Activated naive CD4-positive, alpha-beta T cell (primary cell): ENCODE data around the gene CCDC148.
"Not testable (repeated sequence)": the region's sequence is repeated elsewhere in the genome, so short reads cannot be mapped to it uniquely, and the experiment has no call there.

Experiments used
- DNase-seq, 4 experiments: peaks; one replicate each; lab custom pipeline; 2025; lab: John Stamatoyannopoulos, UW

Gene CCDC148

GRCh38 chr2:158351466-158351816 is 105.1 kb downstream of the CCDC148 start:
- DNase-seq, result not testable (repeated sequence)

- not testable (repeated sequence) for DNase-seq
Measured at GRCh38 chr2:158350751-158351465, 105.6 kb downstream of the CCDC148 start.

GRCh38 chr2:158346032-158346431 is 110.5 kb downstream of the CCDC148 start:
- no peak for DNase-seq

GRCh38 chr2:158339513-158339912 is 117.0 kb downstream of the CCDC148 start:
- no peak for DNase-seq

- no peak for DNase-seq
Measured at GRCh38 chr2:158337018-158337417, 119.5 kb downstream of the CCDC148 start.

DNA sequence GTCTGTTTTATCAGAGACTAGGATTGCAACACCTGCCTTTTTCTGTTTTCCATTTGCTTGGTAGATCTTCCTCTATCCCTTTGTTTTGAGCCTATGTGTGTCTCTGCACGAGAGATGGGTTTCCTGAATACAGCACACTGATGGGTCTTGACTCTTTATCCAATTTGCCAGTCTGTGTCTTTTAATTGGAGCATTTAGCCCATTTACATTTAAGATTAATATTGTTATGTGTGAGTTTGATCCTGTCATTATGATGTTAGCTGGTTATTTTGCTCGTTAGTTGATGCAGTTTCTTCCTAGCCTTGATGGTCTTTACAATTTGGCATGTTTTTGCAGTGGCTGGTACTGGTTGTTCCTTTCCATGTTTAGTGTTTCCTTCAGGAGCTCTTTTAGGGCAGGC is 124.8 kb downstream of the CCDC148 start:
- DNase-seq, result not testable (repeated sequence)

DNA sequence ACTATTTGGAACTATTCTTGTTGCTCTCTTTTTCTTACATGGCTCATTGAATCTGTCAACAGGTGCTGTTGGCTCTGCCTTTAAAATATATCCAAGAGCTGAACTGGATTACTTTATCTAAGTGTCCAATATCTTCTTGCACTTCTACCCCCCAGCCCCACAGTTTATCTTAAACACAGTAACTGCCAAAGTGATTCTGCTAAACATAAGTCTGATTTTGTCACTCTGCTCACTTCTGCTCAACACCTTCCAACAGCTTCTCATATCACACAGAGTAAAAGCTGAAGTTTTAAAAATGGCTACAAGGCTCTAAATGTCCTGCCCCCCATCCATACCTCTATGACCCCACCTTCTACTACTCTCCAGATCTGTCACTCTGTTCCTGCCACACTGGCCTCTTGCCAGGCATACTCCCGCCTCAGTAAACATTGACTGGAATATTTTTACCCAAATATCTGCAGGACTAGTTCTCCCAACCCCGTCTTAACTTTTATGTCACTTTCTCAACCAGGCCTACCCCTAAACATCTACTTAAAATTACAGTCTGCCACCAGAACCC is 130.7 kb downstream of the CCDC148 start:
- no peak for DNase-seq

DNA sequence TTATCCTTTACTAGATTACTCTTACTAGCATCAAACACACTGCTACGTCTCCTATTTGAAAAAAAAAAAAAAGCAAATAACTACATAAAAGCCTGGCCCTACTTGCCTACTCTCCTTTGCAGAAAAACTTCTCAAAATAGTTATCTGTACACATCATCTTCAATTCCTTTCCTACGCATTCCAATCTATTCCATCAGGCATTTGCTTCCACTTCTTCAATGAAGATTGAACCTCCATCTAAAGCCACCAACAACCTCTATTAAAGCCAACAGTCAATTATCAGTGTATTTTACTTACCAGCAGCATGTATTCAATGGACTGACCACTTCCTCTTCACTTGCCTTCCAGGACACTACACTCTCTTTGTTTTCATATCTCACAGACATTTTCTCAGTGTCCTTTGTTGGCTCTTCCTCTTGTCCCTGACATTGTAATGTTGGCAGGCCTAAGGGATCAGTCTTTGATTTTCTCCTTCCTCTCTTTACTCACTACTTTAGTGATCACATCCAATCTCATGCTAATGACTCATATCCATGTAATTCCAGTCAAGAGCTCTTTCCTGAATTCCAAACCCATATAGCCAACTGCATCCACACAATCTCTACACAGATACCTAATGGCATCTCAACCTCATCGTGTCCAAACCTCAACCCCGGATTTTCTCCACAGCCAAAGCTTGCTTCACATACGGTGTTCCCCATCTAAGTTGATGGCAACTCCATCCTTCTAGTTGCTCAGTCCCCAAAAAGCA is 131.3 kb downstream of the CCDC148 start:
- DNase-seq, result no peak

- DNase-seq, result no peak
Measured at GRCh38 chr2:158323381-158323780, 133.2 kb downstream of the CCDC148 start.

DNA sequence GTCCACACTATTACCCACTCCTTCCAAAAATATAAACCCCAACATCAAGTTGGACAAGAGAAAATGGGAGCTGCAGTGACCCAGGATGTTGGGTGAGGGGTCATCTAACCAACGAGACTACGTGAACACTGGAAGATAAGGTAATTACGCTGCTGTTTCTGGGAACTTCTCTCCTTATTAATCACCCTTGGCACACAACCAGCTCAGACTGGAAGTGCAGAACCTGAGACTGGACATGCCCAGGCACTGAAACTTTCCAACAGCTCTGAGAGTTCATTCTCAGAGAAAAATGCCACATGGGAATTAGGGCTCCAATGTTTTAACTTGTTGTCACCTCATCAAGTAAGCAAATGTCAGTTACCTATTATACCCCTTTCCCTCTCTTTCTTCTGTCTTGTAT is 135.3 kb downstream of the CCDC148 start:
- no peak for DNase-seq

GRCh38 chr2:158319269-158319668 is 137.3 kb downstream of the CCDC148 start:
- DNase-seq, result no peak

- DNase-seq, result no peak
Measured at GRCh38 chr2:158317642-158318041, 138.9 kb downstream of the CCDC148 start.

GRCh38 chr2:158315803-158316414 is 140.6 kb downstream of the CCDC148 start:
- DNase-seq, result no peak

DNA sequence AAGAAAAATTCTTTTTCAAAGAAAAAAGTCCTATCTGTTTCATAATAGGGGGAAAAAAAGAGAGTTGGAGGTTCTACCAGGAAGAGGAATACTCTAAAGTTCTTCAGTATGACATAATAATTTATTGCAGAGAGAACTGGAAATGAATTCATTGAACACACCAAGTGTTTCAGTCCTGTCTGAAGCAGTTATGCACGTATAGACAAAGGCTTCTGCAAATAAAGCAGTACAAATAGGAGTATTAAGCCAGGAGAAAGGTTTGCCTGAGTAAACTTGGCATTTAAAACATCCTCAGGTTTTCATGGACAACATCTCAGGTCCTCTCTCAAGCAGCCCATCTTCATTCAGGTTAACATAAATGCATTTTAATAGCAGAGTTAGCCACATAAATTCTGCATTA is 141.6 kb downstream of the CCDC148 start:
- no peak for DNase-seq

DNA sequence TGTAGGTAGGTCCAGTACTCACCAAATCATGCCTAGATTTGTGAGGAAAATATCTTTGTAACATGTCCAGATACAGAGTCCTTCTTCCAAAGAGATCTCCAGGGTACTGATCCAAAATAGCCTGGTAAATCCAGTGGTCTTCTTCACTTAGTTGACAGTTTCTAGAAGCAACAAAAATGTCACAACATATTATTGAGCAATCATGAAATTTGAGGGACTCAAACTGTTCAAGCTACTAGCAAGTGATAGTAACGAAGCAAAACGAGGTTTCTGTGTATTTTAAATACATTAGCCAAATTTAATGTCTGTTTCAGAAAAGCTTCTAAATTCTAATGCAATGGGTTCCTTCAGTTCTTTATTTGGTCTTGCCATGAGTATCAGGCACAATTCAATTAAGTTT is 142.8 kb downstream of the CCDC148 start:
- DNase-seq, result no peak

- no peak for DNase-seq
Measured at GRCh38 chr2:158312981-158313380, 143.6 kb downstream of the CCDC148 start.

GRCh38 chr2:158310407-158310806 is 146.1 kb downstream of the CCDC148 start:
- not testable (repeated sequence) for DNase-seq

GRCh38 chr2:158305501-158305900 is 151.1 kb downstream of the CCDC148 start:
- no peak for DNase-seq

- no peak for DNase-seq
Measured at GRCh38 chr2:158300394-158300793, 156.2 kb downstream of the CCDC148 start.

DNA sequence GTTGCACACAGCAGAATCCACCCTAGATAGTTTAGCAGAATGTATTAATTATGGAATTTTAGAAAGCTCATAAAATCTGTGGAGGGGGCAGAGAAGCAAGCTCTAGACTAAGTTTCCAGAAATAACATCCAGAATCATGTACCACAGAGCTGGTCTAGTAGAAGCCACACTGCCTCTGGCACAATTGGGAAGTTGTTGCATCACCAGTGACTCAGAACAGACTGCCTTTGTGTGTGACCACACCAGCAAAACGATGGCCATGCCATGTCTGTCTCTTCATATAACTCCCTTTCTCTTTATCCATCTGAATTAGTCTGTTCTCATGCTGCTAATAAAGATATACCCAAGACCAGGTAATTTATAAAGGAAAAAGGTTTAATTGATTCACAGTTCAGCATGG is 158.9 kb downstream of the CCDC148 start:
- no peak for DNase-seq

DNA sequence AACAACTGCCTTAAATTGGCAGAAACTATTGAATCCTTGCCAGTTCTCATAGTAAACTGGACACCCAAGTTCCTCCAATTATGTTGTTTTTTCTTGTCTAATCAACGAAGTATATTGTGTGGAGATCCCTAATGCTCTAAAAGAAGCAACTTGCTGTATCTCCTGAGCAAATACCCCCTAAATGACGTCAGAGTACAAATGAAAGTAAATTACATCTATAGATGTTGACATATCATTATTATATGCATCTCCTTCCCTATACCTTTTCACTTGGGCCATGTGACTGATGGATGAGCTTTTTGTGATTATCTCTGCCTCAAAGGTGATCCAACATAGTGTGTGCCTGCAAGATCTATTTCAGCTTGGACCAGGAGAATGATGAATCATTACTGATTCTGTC is 159.4 kb downstream of the CCDC148 start:
- no peak for DNase-seq

DNA sequence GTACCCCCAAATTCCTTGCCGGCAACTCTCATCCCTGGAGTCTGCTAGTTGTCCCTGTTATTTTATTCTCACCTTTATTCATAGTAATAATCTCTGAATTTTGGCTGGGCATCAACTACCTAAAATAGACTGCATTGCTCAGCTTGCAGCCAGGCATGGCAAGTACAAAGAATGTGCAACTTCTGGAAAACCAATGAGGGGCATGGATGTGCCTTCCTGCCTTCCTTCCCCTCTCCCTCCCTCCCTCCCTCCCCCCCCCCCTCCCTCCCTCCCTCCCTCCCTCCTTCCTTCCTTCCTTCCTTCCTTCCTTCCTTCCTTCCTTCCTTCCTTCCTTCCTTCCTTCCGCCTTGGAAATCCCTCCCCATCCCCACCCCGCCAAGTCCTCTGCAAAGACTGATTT is 162.8 kb downstream of the CCDC148 start:
- no peak for DNase-seq
